ENCODE measurements around the gene LRPAP1.
"Not testable (repeated sequence)": the region's sequence is repeated elsewhere in the genome, so short reads cannot be mapped to it uniquely, and the experiment has no call there.

The LRPAP1 gene

GRCh38 chr4:3549694-3550001 is 17.4 kb upstream of the LRPAP1 start:
- not testable (repeated sequence) for DNase-seq (ENCODE audit: extremely low read depth, insufficient read length); H3K4me3 ChIP-seq (replicated peaks; ENCODE audit: low read depth, low read length); H3K36me3 ChIP-seq (ENCODE audit: control insufficient read depth, insufficient read depth, low read length); H3K27me3 ChIP-seq (replicated peaks; ENCODE audit: control insufficient read depth, insufficient read depth, low read length)

GRCh38 chr4:3548991-3549693 is 16.9 kb upstream of the LRPAP1 start:
- DNase-seq (ENCODE audit: extremely low read depth, insufficient read length); H3K4me3 ChIP-seq (replicated peaks; ENCODE audit: low read depth, low read length); H3K36me3 ChIP-seq (ENCODE audit: control insufficient read depth, insufficient read depth, low read length); H3K27me3 ChIP-seq (replicated peaks; ENCODE audit: control insufficient read depth, insufficient read depth, low read length): not testable (repeated sequence)

GRCh38 chr4:3546721-3547120 is 14.5 kb upstream of the LRPAP1 start:
- not testable (repeated sequence) for DNase-seq (ENCODE audit: extremely low read depth, insufficient read length)

GRCh38 chr4:3545351-3545750 is 13.1 kb upstream of the LRPAP1 start:
- not testable (repeated sequence) for H3K27me3 ChIP-seq (replicated peaks; ENCODE audit: control insufficient read depth, insufficient read depth, low read length); DNase-seq (ENCODE audit: extremely low read depth, insufficient read length); H3K36me3 ChIP-seq (ENCODE audit: control insufficient read depth, insufficient read depth, low read length); H3K4me3 ChIP-seq (replicated peaks; ENCODE audit: low read depth, low read length)

More at GRCh38 chr4:3546721-3547120, 14.5 kb upstream of the LRPAP1 start:
- not testable (repeated sequence) for H3K27me3 ChIP-seq (replicated peaks; ENCODE audit: control insufficient read depth, insufficient read depth, low read length); H3K36me3 ChIP-seq (ENCODE audit: control insufficient read depth, insufficient read depth, low read length); H3K4me3 ChIP-seq (replicated peaks; ENCODE audit: low read depth, low read length)

- not testable (repeated sequence) for DNase-seq (ENCODE audit: extremely low read depth, insufficient read length); H3K4me3 ChIP-seq (replicated peaks; ENCODE audit: low read depth, low read length)
Observed at GRCh38 chr4:3544259-3545025, 12.2 kb upstream of the LRPAP1 start.

GRCh38 chr4:3543415-3543814 is 11.2 kb upstream of the LRPAP1 start:
- not testable (repeated sequence) for H3K27me3 ChIP-seq (replicated peaks; ENCODE audit: control insufficient read depth, insufficient read depth, low read length); DNase-seq (ENCODE audit: extremely low read depth, insufficient read length); H3K4me3 ChIP-seq (replicated peaks; ENCODE audit: low read depth, low read length); H3K36me3 ChIP-seq (ENCODE audit: control insufficient read depth, insufficient read depth, low read length)

More at GRCh38 chr4:3544259-3545025, 12.2 kb upstream of the LRPAP1 start:
- H3K36me3 ChIP-seq (ENCODE audit: control insufficient read depth, insufficient read depth, low read length); H3K27me3 ChIP-seq (replicated peaks; ENCODE audit: control insufficient read depth, insufficient read depth, low read length): not testable (repeated sequence)

GRCh38 chr4:3538906-3539305 is 6.7 kb upstream of the LRPAP1 start:
- not testable (repeated sequence) for H3K36me3 ChIP-seq (ENCODE audit: control insufficient read depth, insufficient read depth, low read length); H3K27me3 ChIP-seq (replicated peaks; ENCODE audit: control insufficient read depth, insufficient read depth, low read length); DNase-seq (ENCODE audit: extremely low read depth, insufficient read length); H3K4me3 ChIP-seq (replicated peaks; ENCODE audit: low read depth, low read length)

- DNase-seq (ENCODE audit: extremely low read depth, insufficient read length); H3K36me3 ChIP-seq (ENCODE audit: control insufficient read depth, insufficient read depth, low read length); H3K4me3 ChIP-seq (replicated peaks; ENCODE audit: low read depth, low read length); H3K27me3 ChIP-seq (replicated peaks; ENCODE audit: control insufficient read depth, insufficient read depth, low read length): not testable (repeated sequence)
Observed at GRCh38 chr4:3535812-3536211, 3.6 kb upstream of the LRPAP1 start.

- TF ChIP-seq CTCF (IDR thresholded peaks at IDR 0.05; ENCODE audit: insufficient read depth, low read length, poor library complexity, severe bottlenecking), result no peak
- no peak for DNase-seq (ENCODE audit: extremely low read depth, insufficient read length)
- Histone ChIP-seq H3K27me3 (replicated peaks; ENCODE audit: control insufficient read depth, insufficient read depth, low read length) (no peaks in the 10 kb centered on the region), H3K4me3 (replicated peaks; ENCODE audit: low read depth, low read length) (no peak overlapping the region), H3K36me3 (ENCODE audit: control insufficient read depth, insufficient read depth, low read length) (peaks cover 5% of the 10 kb centered on the region)
Observed at GRCh38 chr4:3533423-3533820, 1.2 kb upstream of the LRPAP1 start.

All from GM06990 (cell line).